Gastroesophageal sphincter (tissue), 3 donors: ENCODE data around the gene ABCC5.

Experiments used
- CTCF ChIP-seq, 4 experiments: fragments of 200-600 bp in 2 of 4; fragments of 450-650 bp in 2 of 4; sonication (generic) in 1 of 4; IDR thresholded peaks; one replicate each; pipeline ENCODE4 v1.5.1; 2017 to 2019; ENCODE audit warnings: antibody characterized with exemption in 4 of 4, mild to moderate bottlenecking in 2 of 4, moderate library complexity in 2 of 4
- EP300 ChIP-seq: sonication (generic); formaldehyde crosslinking; IDR thresholded peaks from one replicate; pipeline ENCODE4 v1.6.1; 2017; ENCODE audit warnings: antibody characterized with exemption, mild to moderate bottlenecking
- POLR2AphosphoS5 ChIP-seq: sonication (generic); formaldehyde crosslinking; IDR thresholded peaks from one replicate; pipeline ENCODE4 v1.6.1; 2017; ENCODE audit warnings: antibody characterized with exemption

DNA sequence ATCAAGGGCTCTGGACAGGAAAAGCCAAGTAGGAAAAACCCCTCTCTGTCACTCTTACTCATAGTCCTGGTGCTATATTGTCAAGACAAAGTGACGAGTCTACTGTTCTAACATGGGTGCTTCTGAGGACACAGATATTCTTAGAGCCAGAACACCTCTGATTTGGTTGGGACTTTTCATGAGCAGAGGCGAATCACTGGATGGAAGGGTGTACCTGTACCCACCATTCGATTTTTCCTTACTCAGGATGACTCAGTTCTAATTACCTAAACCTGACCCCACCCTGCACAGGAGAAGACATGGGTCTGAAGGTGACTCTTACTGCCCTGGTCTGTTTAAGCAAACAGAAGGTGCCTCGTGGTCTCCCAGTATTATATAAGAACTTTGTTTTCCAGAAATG lies 58.5 kb downstream of the ABCC5 start:
- TF ChIP-seq CTCF (IDR thresholded peaks at IDR 0.05) (no peak), POLR2AphosphoS5 (no peak), EP300 (no peak)
